Epithelial cell of esophagus (primary cell): ENCODE results near the gene SOS1.

ENCODE experiments used
- DNase-seq: peaks from one replicate; pipeline ENCODE4 v3.0.0; 2010; ENCODE audit warnings: low read depth
- H3K4me3 ChIP-seq: 2 replicates; pipeline ENCODE4 v1.5.1; 2011; ENCODE audit warnings: mild to moderate bottlenecking, low read length, control low read depth
- CTCF ChIP-seq: IDR thresholded peaks from 2 replicates; pipeline ENCODE4 v1.5.1; 2011; ENCODE audit warnings: low read depth, mild to moderate bottlenecking, low read length, control low read depth, inconsistent platforms; ENCODE audit not compliant: insufficient read depth; ENCODE audit errors: missing control alignments

The SOS1 gene

GRCh38 chr2:39136799-39137198 lies 15.9 kb upstream of the SOS1 start:
- no peak for DNase-seq
- TF ChIP-seq CTCF: no peak
- no peak overlapping the region for H3K4me3 ChIP-seq

DNA sequence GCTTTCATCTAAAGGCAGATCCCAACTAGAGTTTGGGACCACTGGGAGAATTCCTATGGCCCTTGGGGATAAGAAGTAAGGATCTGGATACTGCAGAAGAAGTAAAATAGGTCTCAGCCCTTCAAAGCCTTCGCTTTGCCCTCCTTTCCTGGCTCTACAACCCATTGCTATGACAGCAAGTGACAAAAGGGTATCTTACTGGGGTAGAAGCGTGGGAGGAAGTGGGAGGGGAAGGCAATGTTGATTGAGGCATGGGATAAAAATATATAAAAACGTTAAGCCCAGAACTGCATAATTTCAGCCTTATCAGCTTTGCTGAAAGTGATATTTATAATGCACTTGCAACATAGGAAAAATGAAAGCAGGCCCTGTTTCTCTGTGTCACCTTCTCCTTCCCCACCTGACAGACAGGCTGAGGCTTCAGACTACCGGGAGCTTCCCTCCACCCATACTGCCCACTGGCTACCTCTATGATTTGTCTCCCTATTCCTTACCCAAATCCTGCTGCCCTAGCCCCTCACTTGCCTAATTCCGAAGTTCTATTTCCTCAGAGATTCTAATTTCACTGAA lies 14.9 kb upstream of the SOS1 start:
- H3K4me3 ChIP-seq: no peak overlapping the region
- no peak for TF ChIP-seq CTCF
- no peak for DNase-seq

DNA sequence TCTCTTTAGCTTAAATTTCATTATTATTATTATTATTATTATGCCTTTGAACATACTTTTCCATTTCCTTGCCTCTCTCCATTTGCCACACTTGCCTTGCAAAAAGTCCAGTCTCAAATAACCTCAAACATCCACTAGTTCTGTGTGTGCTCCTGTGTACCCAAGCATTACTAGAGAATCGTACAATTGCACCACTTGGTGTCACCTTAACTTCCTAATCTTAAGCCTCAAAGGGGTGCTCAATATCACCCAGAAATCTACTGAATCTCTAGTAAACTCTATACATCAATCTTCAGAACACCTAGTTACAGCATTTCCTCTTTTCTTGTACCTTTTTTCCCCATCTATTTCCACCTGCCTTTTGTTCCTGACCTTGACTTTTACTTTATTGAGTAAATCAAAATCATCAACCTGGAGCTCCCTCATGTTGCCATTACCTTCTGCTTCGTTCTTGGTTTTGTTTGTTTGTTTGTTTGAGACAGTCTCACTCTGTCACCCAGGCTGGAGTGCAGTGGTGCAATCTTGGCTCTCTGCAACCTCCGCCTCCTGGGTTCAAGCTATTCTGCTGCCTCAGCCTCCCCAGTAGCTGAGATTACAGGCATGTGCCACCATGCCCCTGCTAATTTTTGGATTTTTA lies 12.5 kb upstream of the SOS1 start:
- H3K4me3 ChIP-seq: no peak overlapping the region
- DNase-seq: no peak
- no peak for TF ChIP-seq CTCF

- no peak for TF ChIP-seq CTCF
- peak; percentile 80 for DNase-seq
- no peak overlapping the region for H3K4me3 ChIP-seq
Observed at GRCh38 chr2:39128919-39129391, 8.1 kb upstream of the SOS1 start.

DNA sequence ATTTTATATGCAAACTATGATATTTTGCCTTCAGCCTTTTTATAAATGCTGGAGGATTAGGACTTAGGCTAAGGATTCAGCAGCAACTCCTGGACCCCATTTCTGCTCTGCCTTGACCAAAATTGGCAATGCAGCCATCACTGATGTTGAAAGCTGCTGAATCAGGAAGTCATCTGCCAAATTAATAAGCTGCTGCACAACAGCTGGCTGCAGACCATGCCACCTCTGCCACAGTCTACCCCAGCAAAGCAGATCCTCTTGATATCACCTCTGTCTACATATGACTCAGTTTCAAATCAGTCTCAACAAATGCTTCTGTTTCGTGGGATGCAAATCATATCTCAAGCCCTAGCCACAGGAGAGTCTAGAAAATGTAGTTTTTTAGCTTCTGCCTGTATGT lies 7.1 kb upstream of the SOS1 start:
- DNase-seq: peak; percentile 66
- no peak overlapping the region for H3K4me3 ChIP-seq
- no peak for TF ChIP-seq CTCF

- TF ChIP-seq CTCF: no peak
- no peak for DNase-seq
Observed at GRCh38 chr2:39124746-39125057, 3.9 kb upstream of the SOS1 start.

More at GRCh38 chr2:39124746-39125057, 3.9 kb upstream of the SOS1 start:
- peak overlapping the region; percentile 95 for H3K4me3 ChIP-seq
